Stimulated activated naive CD4-positive, alpha-beta T cell (primary cell): Measurements from ENCODE around the gene PRICKLE4.
"Not testable (repeated sequence)": the region's sequence is repeated elsewhere in the genome, so short reads cannot be mapped to it uniquely, and the experiment has no call there.

ENCODE experiments used
- DNase-seq, 6 experiments: peaks; one replicate each; lab custom pipeline; 2025; lab: John Stamatoyannopoulos, UW

PRICKLE4 gene

GRCh38 chr6:41798901-41799558 is 18.4 kb downstream of the PRICKLE4 start:
- no peak for DNase-seq

- DNase-seq: no peak
Measured at GRCh38 chr6:41799559-41799911, 19.0 kb downstream of the PRICKLE4 start.

- DNase-seq: no peak
Measured at GRCh38 chr6:41801380-41801779, 20.8 kb downstream of the PRICKLE4 start.

GRCh38 chr6:41805830-41806774 is 25.5 kb downstream of the PRICKLE4 start:
- DNase-seq: no peak

DNA sequence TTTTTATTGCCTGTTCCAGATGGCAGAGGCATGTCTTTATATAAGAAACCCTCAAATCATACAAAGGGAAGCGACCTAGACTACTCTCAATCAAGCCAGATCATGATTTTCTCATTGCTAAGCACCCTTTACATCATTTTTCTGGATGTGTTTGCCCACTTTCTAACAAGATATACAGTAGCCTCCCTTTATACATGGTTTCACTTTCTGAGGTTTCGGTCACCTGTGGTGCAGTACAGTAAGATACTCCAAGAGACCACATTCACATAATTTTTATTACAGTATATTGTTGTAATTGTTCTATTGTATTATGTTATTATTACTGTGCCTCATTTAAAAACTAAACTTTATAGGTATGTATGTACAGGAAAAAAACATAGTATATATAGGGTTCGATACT is 30.5 kb downstream of the PRICKLE4 start:
- no peak for DNase-seq

DNA sequence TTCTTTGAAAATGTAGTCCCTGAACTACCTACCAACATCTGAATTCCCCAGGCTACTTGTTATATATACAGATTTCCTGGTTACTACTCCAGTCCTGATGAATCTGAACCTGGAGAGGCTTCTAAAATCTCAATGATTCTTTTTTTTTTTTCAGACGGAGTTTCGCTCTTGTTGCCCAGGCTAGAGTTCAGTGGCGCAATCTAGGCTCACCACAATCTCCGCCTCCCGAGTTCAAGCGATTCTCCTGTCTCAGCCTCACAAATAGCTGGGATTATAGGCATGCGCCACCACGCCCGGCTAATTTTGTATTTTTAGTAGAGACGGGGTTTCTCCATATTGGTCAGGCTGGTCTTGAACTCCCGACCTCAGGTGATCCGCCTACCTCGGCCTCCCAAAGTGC is 31.4 kb downstream of the PRICKLE4 start:
- not testable (repeated sequence) for DNase-seq

- DNase-seq: no peak
Measured at GRCh38 chr6:41813469-41813868, 32.9 kb downstream of the PRICKLE4 start.

DNA sequence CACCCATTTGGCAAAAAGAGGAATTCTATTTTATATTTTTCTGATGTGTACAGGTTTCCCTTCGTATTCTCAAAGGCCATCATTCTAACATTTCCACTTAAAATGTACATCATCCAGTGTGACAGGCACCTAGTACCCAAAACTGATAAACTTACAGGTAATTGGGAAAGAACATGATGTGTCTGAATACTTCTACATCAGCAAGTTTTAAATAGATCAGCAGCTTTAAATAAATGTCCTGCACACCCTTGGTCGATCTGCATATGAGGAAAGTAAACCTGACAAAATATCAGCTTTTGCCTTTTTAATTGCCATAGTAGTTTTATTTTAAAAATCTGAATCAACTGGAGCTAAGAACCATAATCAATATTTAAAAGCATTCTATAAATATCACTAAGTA is 33.4 kb downstream of the PRICKLE4 start:
- no peak for DNase-seq

GRCh38 chr6:41814629-41815028 is 34.0 kb downstream of the PRICKLE4 start:
- DNase-seq: no peak

GRCh38 chr6:41815587-41815986 is 35.0 kb downstream of the PRICKLE4 start:
- DNase-seq: no peak

DNA sequence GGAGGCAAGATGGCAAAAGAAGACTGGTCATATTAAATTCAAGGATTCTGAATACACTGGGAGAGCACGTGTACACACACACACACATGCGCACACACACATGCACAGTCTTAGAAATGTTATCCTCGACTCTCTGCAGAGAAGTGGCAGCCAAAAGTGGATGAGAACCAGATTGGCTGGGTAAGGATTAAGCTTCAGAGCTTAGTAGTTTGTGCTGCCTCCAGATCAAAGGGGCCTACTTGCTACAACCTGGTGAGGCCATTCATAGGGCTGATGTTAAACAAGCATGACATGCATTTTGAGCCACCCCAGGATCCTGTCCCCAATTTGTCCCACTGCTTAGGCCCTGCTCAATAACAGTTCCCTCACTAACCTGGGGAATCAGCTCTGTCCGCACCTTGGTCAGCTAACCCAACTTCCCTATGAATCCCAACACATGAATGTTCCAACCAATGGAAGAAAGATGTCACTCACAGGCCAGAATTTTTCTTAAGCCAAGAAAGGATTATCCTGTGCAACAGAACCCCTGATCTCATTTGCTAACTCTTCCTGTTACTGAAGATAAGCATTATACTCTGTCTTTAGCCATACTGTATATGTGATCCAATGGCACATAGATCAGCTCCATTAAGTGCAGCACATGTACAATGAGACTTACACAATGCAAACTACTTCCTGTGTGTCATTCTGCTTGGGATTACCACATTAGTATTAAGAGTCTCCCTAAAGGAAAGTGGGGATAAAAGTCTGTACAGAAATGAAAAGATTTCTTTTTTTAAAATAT is 37.9 kb downstream of the PRICKLE4 start:
- DNase-seq: no peak

- no peak for DNase-seq
Measured at GRCh38 chr6:41821266-41821665, 40.7 kb downstream of the PRICKLE4 start.

DNA sequence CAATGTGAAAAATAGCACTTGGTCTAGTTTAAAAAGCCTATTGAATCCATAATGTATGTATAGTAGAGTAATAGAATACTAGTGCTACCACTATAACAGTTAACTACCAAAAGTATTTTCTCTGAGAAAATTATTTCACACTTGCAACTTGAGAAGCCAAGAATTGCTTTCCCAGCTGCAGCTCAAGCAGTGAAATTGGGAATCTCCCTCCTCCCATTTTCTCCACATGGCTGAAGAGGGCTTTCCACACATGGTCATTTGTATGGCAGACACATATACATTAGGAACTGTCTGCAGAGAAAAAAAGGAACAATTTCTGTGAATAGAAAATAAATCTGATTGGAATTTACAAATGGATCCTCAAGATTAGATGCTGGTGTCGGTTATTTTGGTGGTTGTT is 41.4 kb downstream of the PRICKLE4 start:
- no peak for DNase-seq

- DNase-seq: no peak
Measured at GRCh38 chr6:41823178-41823577, 42.6 kb downstream of the PRICKLE4 start.

GRCh38 chr6:41824571-41825569 is 44.3 kb downstream of the PRICKLE4 start:
- DNase-seq: no peak

DNA sequence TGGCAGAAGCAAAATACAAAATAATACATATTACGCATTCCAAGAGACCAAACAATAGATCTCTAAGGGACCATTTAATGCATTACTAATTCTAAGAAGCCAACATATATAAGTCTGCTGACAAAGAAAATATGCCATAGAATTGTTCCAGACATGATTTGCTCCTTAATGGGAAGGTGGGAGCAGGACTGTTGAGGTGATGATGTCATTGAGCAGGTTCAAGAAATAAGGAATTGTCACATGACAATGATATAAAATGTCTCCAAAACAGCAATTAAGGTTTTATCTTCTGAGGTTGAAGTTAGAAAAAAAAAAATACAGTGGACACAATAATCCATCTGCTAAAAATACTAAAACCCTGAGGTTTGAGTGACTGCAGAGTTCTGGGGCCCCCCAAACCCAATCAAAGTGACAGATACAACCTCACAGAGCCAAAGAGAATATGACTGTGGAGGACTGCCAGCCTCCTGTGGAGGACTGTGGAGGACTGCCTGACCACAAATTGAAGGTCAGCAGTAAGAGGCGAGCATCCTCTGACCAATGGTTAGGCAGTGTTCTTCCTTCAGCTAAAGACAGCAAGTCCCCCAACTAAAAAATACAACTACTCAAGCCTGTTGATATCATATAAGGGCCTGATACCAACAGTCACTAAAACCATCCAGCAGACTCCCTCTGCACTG is 45.9 kb downstream of the PRICKLE4 start:
- DNase-seq: no peak

- no peak for DNase-seq
Measured at GRCh38 chr6:41832263-41832662, 51.7 kb downstream of the PRICKLE4 start.

DNA sequence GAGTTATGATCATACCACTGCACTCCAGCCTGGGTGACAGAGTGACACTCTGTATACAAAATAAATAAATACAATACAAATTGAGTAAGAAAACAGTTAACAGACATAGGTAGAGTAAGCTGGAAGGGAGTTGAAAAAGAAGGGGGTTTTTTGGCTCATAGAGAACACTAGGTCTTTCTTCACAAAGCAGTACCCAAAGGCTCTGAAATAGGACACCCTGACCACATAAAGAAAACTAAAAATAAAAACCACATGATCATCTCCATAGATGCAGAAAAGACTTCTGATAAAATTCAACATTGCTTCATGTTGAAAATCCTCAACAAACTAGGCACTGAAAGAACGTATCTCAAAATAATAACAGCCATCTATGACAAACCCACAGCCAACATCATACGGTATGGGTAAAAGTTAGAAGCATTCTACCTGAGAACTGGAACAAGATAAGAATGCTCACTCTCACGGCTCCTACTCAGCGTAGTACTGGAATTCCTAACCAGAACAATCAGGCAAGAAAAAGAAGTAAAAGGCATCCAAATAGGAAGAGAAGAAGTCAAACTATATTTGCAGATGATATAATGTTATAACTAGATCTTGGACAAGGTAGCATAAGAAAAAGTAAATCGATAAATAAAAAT is 55.6 kb downstream of the PRICKLE4 start:
- no peak for DNase-seq

DNA sequence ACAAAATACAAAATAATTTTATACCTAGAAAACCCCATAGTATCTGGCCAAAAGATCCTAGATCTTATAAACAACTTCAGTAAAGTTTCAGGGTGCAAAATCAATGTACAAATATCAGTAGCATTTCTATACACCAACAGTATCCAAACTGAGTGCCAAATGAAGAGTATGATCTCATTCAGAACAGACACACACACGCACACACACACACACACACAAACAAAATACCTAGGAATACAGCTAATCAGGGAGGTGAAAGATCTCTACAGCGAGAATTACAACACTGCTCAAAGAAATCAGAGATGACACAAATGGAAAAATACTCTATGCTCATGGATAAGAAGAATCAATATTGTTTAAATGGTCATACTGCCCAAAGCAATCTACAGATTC is 56.1 kb downstream of the PRICKLE4 start:
- DNase-seq: no peak
